ENCODE measurements around the gene NNMT.

NNMT gene

DNA sequence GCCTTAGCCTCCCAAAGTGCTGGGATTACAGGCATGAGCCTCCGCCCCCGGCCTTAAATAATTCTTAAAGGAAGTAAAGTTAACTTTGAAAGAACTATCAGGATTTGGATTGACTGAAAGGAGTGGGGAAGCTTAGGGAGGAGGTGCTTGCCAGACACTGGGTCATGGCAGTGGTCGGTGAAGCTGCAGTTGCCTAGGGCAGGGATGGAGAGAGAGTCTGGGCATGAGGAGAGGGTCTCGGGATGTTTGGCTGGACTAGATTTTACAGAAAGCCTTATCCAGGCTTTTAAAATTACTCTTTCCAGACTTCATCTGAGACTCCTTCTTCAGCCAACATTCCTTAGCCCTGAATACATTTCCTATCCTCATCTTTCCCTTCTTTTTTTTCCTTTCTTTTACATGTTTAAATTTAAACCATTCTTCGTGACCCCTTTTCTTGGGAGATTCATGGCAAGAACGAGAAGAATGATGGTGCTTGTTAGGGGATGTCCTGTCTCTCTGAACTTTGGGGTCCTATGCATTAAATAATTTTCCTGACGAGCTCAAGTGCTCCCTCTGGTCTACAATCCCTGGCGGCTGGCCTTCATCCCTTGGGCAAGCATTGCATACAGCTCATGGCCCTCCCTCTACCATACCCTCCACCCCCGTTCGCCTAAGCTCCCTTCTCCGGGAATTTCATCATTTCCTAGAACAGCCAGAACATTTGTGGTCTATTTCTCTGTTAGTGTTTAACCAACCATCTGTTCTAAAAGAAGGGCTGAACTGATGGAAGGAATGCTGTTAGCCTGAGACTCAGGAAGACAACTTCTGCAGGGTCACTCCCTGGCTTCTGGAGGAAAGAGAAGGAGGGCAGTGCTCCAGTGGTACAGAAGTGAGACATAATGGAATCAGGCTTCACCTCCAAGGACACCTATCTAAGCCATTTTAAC is at the start of gene NNMT:
TSS of gene NNMT (plus strand) at position 724 of the 929 bp plus-strand sequence. CDS start at position 882, 158 bp downstream.
- DNase-seq (ENCODE audit: low read depth in 1 of 2, low spot score in 1 of 2) = no peak

DNA sequence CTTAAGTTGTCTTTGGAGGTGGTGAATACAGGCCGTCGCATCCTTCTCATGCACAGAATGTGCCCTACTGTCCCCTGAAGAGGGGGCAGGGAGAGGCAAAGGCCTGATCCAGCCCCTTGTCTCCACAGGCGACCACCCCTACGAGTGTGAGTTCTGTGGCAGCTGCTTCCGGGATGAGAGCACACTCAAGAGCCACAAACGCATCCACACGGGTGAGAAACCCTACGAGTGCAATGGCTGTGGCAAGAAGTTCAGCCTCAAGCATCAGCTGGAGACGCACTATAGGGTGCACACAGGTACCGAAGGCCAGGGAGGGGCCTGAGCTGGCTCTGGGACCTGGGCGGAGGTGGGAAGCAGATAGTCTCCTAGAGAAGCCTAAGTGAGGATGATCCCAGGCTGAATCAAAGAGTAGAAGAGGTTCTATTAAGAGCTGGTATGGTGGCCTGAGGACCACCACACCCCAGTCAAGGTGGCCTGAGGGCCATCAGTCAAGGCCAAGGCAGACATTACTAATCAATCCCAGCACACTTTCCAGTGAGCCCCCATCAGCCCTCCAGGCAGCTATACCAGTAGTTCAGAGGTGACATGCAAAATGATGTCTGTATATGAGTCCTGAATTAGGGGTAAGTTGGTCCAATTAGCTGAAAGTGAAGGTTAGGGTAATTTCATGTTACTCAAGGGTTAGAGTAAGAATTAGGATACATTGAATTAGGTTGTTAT is 49.0 kb upstream of the NNMT start:
- DNase-seq (ENCODE audit: low read depth in 1 of 2, low spot score in 1 of 2) = no peak

DNA sequence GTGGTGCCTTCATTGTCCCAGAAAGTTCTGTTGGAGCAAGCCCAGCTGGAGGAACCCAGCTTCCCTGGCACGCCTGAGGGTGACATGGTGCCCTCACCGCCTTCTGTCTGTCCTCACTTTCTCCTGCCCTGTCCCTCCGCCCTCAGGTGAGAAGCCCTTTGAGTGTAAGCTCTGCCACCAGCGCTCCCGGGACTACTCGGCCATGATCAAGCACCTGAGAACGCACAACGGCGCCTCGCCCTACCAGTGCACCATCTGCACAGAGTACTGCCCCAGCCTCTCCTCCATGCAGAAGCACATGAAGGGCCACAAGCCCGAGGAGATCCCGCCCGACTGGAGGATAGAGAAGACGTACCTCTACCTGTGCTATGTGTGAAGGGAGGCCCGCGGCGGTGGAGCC is 46.0 kb upstream of the NNMT start:
- no peak for DNase-seq (ENCODE audit: low read depth in 1 of 2, low spot score in 1 of 2)

DNA sequence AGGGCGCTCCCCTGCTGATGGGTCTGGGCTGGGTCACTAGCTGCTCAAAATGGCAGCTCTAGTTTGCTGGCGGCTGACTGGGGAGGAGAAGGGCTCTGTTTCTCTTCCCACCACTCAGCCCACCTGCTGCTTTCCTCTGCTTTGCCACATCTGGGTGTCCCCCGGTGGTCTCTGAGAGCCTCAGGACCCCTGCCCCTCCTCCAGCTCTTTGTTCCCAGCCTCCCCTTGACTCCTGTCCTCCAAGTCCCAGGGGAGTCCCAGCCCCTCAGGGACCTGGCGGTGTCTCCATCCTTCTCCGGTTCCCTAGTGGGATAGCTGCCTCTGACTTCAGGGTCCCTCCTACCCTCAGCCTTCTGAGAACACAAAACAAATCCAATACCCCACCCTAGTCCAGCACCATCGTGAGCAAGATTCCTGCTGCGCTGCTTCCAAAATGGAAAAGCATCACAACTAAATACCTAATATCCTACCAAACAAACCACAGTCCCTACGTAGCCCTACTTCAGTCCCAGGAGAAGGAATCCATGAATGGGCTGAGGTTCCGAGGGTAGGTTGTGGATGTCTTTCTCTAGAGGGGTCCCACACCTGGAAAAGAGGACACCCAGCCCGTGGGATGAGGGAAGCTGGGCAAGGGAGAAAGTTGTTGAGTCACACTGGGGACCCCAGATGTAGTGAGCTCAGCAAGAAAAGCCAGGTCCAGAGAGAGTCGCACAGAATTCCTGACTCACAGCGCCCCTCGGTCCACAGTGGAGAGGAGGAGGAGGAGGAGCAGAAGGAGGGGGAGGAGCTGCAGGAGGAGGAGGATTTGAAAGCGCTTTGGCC is 45.0 kb upstream of the NNMT start:
- DNase-seq (ENCODE audit: low read depth in 1 of 2, low spot score in 1 of 2) = no peak

DNA sequence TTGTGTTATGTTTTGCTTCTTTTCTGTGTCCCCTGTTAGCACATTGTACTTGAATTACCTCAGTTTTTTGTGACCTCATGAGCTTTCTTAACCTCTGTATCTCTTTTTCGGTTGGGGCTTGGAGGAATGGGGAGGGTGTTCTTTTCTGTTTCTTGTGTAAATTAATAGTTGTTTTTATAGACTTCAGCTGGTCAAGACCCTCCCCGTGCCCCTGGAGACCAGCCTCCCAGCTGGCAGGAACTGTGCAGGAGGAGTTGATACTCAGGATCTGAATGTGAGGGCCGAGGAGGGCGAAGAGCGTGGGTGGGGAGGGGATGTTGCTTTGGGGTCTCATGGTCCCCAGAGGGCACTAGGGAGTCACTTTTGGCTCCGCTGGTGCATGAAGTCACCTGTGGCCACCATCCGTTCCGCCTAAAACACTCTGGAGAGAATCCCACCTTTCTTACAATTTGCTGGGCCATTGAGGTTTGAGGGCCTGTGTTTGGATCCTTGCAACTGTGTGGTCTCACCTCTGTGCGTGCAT is 44.3 kb upstream of the NNMT start:
- no peak for DNase-seq (ENCODE audit: low read depth in 1 of 2, low spot score in 1 of 2)

DNA sequence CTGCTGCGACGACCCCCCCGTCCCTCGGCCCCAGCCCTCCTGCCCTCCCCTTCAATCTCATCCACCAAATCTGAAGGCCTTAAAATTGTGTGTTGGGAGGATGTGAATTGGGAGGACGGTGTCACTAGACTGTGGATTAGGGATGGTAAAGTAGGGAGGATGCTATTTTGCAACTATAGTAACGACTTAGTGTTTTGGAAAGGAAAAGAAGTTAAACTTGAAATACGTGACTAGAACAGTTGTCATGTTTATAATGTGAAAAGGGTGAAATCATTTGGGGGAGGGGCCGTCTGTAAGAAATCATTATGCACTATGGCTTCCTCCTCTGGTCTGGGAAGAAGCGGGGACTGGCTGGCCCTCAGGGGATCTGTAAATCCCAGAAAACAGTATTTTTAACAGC is 43.4 kb upstream of the NNMT start:
- DNase-seq (ENCODE audit: low read depth in 1 of 2, low spot score in 1 of 2) = no peak

DNA sequence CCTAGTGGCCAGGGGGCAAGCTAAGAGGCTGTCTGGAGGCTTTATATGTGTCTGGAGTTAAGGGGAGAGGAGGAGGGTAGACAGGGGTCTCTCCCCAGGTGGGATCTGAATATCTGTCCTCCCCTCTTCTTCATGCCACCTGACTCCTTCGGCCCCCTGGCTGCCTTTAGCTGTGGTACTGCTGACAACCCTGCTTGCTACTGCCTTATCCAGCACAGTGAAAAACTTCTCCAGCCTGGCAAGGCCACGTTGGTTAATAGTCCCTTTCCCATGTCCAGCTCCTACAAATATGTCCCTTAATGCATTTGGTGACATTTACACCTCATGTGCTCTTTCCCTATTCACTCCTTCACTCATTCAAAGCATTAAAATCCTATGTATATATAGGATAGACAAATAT is 42.4 kb upstream of the NNMT start:
- DNase-seq (ENCODE audit: low read depth in 1 of 2, low spot score in 1 of 2) = no peak

DNA sequence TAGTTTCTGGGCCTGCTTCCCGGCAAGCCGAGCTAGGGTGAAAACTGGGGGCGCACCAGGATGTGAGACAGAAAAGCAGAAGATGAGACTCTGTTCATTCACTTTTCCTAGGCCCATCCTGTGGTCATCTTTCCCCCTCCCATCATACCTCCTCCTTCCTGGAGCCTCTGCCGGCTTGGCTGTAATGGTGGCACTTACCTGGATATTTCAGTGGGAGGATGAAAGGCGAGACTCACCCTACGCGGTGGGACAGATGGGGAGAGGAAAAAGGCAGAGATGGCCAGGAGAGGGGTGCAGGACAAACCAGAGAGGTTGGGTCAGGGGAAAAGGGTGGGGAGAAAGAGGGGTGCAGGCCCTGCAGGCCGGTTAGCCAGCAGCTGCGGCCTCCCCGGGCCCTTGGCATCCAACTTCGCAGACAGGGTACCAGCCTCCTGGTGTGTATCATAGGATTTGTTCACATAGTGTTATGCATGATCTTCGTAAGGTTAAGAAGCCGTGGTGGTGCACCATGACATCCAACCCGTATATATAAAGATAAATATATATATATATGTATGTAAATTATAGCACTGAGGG is 41.5 kb upstream of the NNMT start:
- no peak for DNase-seq (ENCODE audit: low read depth in 1 of 2, low spot score in 1 of 2)

DNA sequence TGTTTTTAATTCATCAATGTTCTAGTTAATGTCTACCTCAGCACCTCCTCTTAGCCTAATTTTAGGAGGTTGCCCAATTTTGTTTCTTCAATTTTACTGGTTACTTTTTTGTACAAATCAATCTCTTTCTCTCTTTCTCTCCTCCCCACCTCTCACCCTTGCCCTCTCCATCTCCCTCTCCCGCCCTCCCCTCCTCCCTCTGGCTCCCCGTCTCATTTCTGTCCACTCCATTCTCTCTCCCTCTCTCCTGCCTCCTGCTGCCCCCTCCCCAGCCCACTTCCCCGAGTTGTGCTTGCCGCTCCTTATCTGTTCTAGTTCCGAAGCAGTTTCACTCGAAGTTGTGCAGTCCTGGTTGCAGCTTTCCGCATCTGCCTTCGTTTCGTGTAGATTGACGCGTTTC is 40.9 kb upstream of the NNMT start:
- DNase-seq (ENCODE audit: low read depth in 1 of 2, low spot score in 1 of 2) = no peak

DNA sequence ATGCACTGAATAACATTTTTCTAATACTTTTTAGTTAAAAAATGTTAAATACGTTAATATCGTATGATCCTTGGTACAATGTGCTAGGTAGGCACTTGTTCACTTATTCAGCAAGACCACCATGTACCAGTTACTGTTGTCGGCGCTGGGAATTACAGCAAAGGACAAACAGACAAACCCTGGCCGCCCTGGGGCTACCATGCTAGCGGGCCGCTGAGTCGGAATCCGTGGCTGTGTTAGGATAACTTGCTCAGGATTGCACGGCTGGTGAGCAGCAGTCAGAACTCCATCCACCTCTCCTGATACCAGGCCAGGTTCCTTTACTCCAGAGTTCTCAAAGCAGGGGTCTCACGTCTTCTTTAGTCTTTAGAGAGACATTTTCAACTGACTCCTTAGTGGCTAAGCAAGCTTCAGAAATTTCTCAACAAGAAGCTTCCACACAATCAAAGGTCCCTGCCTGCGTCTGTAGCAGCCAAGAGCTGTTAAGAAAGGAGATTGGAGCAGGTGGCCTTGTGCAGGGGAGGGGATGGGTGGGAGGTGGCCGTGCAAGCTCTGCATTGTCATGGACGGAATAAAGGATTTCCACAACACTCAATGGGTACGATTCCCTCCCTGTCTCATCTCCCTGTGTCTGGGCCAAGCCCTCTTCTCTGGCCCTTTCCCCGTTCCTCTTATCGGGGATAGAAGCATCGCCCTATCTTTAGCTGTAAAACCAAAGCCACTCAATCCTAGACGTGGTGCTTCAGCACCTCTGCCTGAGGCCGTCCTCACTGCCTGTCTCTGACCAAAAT is 39.8 kb upstream of the NNMT start:
- DNase-seq (ENCODE audit: low read depth in 1 of 2, low spot score in 1 of 2) = no peak

DNA sequence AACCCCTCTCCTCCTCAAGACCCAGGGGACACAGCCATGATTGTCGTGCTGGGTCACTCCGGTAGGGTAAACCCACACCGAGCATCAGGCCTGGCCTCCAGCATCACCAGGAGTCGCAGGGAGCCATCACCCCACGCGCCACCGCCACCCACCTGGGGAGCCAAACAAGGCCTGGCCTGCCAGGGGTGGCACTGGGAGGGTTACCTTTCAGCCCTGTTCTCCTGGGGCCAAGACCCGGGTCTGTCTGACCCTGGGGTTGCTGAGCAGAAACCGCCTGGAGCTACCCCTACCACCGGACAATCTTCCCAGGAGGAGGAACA is 39.3 kb upstream of the NNMT start:
- DNase-seq (ENCODE audit: low read depth in 1 of 2, low spot score in 1 of 2) = no peak

DNA sequence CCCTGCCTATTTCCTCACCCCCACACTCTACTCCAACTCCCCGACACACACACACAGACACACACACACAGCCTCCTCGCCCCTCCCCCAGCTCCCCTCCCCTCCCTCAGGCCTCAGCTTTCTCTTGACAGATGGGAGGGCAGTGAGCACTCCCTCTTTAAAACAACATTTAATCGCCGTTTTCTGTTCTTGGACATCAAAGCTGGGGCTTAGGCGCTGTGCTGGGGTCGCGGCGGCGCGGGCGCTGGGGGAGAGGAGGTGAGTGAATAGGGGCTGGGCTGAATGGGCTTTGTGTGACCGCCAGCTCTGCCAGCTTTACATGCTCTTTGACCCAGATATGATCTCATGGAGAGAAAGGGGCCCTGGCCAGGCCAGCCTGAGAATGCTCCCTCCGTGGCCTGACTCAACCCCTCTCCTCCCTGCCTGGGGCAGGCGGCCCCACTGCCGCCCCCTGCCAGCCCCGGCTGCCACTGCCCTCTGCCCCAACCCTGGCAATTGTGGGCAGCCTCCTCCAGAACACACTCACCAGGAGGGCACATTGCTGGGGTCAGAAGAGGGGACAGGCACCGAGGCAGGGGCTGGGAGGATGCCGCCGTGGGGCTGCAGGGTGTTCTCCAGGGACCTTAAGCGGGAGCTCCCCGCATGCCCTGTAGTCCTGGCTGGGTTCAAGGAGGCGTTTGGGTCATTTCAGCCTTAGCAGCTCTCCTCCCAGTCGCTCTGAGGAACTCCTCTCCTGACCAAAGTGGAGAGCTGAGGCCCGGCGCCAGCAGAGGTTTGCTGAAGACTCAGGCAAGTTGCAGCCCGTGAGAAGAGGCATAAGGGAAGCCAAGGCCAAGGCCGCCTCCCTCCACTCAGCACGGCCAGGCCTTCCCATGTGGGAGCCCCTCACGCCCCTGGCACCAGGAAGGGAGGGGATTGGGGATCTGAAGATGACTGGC is 38.3 kb upstream of the NNMT start:
- no peak for DNase-seq (ENCODE audit: low read depth in 1 of 2, low spot score in 1 of 2)

DNA sequence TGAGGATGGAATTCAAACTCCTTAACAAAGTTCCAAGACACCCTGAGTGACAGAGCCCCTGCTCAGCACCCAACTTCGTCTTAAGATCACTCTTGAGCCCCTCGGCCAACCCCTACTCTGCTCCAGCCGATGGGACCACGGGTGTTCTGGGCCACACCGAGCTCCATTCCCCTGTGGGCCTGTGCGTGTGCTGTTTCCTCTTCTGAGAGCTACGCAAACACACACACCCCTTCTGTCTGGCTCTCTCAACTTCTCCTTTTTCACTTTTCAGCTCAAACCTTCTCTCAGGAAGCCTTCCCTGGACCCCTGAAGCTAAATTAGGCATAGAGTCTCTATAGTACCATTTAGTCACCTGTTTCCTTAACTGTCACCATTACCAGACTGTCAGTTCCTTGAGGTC is 37.5 kb upstream of the NNMT start:
- no peak for DNase-seq (ENCODE audit: low read depth in 1 of 2, low spot score in 1 of 2)

DNA sequence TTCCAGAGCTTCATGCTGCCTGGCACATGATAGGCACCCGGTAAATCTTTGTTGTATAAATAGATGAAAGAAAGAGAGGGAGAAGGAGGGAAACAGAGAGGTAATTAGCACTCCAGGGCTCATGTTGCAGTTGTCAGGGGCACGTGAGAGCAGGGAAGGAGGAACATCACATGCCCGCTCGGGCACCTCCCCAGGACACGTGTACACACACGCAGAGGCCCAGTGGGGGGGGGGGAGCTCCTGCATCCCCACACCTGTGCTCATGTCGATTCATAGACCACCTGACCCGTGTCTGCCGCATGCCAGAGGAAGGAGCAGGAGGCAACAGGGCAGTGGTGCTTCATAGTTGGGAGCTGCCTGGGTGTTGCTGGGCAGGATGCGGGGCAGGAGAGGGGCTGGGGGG is 37.1 kb upstream of the NNMT start:
- no peak for DNase-seq (ENCODE audit: low read depth in 1 of 2, low spot score in 1 of 2)

DNA sequence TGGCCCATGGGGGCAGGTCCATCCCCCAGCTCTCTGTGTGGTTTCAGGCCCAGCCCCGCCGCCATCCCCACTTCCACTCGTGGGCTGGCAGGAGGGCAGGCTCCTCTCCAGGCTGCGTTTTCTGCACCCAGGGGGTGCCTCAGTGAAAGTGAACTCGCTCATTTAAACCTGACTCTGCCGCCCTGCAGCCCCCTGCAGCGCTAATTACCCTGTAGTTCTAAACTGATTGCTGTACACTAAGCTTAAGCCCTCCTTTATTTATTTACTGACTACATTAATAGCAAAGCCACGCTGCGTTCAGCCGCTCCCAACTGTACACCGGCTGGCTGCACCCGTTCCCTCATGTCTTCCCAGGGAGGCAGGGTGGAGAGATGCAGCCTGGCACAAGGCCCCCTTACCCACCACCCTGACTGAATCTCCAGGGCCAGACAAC is 36.6 kb upstream of the NNMT start:
- DNase-seq (ENCODE audit: low read depth in 1 of 2, low spot score in 1 of 2) = no peak

DNA sequence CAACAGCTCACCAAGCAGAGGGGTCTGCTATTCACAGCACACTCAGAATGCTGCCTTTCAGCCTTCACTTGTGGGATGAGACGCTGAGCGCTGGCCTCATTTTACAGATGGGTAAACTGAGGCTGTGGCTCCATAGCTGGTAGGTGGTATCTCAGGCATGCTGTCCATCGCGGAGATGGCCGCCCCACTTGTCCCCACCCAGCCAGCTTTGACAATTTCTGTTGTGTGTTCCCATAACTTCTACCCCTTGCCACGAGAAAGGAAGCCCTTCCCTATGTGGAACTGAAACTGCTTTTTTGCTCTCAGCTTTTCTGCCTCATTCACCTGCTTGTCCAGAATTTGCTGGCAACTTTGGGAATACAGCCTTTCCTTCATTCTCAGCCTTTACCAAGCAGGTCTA is 36.1 kb upstream of the NNMT start:
- no peak for DNase-seq (ENCODE audit: low read depth in 1 of 2, low spot score in 1 of 2)

DNA sequence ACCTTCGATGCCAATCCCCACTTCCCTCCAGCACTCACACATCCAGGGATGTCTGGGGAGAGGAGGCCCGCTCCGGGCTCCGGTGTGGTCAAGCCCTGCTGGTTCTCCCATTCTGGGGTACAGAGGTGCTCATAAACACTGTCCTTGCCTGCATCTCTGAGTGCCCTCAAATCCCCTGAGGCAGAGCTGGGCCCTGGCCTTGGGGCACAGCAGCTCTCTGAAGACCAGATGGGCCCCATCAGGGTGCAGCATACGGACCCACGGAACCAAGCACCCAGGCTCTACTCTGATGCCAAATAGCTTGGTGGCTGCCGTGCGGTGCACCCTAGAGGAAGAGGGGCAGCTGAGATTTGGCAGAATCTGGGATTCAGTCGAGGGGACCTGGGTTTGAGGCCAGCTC is 35.7 kb upstream of the NNMT start:
- DNase-seq (ENCODE audit: low read depth in 1 of 2, low spot score in 1 of 2) = no peak

DNA sequence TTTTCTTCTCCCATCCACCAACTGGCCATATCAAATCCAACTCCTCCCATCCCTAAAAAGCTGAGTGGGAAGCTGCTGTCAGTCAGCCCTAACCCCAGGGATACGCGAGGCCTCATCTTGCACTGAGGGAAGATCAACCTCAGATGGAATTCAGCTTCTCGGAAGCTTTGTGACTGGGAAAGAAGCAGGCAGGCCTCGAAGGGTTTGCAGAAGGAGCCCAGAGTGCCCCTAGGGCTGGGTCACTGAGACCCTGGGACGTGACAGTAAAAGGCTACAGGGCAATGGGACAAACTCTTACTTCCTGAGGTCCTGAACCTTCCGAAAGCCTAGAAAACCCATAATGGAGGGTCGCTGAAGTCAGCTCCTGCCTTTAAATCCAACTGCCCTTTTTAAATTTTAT is 34.4 kb upstream of the NNMT start:
- DNase-seq (ENCODE audit: low read depth in 1 of 2, low spot score in 1 of 2) = no peak
